Measurements from ENCODE around the gene SMPD4.
"Not testable (repeated sequence)": the region's sequence is repeated elsewhere in the genome, so short reads cannot be mapped to it uniquely, and the experiment has no call there.

The SMPD4 gene

GRCh38 chr2:130187268-130187667, 5.9 kb upstream of the SMPD4 start:
- DNase-seq, result no peak

GRCh38 chr2:130186391-130186790, 5.0 kb upstream of the SMPD4 start:
- DNase-seq, result no peak

GRCh38 chr2:130185896-130186295, 4.5 kb upstream of the SMPD4 start:
- no peak for DNase-seq

GRCh38 chr2:130185436-130185835, 4.0 kb upstream of the SMPD4 start:
- no peak for DNase-seq

- DNase-seq, result no peak
These were observed 2.3 kb upstream of the SMPD4 start for GRCh38 chr2:130183512-130184373.

GRCh38 chr2:130182826-130183511, 1.6 kb upstream of the SMPD4 start:
- not testable (repeated sequence) for DNase-seq

- DNase-seq, result peak; percentile 93
These were observed 679 bp upstream of the SMPD4 start, which contains the start of gene MZT2B for GRCh38 chr2:130181880-130182682. TSS of gene MZT2B (plus strand) at chr2:130182262. CDS start at chr2:130182283, 21 bp downstream.

- not testable (repeated sequence) for DNase-seq
These were observed 738 bp downstream of the SMPD4 start for GRCh38 chr2:130180404-130181324.

GRCh38 chr2:130174866-130175265, 6.5 kb downstream of the SMPD4 start:
- DNase-seq, result not testable (repeated sequence)

- no peak for DNase-seq
These were observed 11.5 kb downstream of the SMPD4 start for GRCh38 chr2:130169896-130170295.

- DNase-seq, result not testable (repeated sequence)
These were observed 12.2 kb downstream of the SMPD4 start for GRCh38 chr2:130169163-130169562.

GRCh38 chr2:130166611-130167010, 14.8 kb downstream of the SMPD4 start:
- DNase-seq, result not testable (repeated sequence)

GRCh38 chr2:130165293-130166016, 15.9 kb downstream of the SMPD4 start:
- no peak for DNase-seq

GRCh38 chr2:130162968-130163367, 18.4 kb downstream of the SMPD4 start:
- DNase-seq, result no peak

GRCh38 chr2:130162486-130162885, 18.9 kb downstream of the SMPD4 start:
- DNase-seq, result not testable (repeated sequence)

GRCh38 chr2:130160838-130161705, 20.3 kb downstream of the SMPD4 start:
- DNase-seq, result peak; percentile 91

GRCh38 chr2:130160131-130160530, 21.3 kb downstream of the SMPD4 start:
- no peak for DNase-seq

- not testable (repeated sequence) for DNase-seq
These were observed 22.0 kb downstream of the SMPD4 start for GRCh38 chr2:130159376-130159775.

GRCh38 chr2:130158631-130159030, 22.8 kb downstream of the SMPD4 start:
- DNase-seq, result no peak

- DNase-seq, result not testable (repeated sequence)
These were observed 23.4 kb downstream of the SMPD4 start for GRCh38 chr2:130157825-130158514.

All from islet precursor cell (in vitro differentiated cells).